ENCODE results near the gene AHCYL1.

DNA sequence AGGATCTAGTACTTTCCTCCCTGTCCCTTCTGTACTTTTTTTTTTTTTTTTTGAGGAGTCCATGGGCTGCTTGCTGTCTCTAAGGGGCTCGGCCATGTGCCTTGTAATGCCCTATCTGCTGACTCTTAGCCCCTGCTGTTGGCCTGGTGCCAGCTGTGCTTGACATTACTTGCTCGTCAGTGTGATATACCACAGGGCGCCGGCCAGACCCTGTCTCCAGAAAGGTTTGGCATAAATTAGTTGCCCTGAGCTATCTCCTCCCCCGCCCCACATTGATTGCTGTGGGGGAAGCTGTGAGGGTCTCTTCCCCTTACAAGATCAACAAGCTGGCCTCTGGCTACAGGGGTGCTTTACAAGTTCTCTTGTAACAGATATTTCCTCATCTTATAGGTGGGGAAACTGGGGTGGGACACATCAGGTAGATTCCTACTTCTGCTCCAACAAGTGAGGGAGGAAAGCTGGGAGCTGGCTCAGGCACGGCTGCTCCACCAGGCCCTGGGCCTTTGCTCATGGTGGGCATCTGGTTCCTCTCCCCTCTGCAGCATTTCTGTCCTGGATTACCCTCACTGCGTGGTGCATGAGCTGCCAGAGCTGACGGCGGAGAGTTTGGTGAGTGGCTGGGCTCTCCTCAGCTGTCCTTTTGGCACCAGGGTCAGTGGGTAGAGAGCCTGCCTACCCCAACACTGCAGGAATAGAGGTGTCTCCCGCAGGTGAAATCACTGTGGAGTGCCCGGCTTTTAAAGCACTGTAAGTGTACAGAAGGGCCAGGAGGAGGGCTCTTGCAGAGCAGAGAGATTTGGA lies 65.4 kb downstream of the AHCYL1 start:
- TF ChIP-seq, protein P1, sequence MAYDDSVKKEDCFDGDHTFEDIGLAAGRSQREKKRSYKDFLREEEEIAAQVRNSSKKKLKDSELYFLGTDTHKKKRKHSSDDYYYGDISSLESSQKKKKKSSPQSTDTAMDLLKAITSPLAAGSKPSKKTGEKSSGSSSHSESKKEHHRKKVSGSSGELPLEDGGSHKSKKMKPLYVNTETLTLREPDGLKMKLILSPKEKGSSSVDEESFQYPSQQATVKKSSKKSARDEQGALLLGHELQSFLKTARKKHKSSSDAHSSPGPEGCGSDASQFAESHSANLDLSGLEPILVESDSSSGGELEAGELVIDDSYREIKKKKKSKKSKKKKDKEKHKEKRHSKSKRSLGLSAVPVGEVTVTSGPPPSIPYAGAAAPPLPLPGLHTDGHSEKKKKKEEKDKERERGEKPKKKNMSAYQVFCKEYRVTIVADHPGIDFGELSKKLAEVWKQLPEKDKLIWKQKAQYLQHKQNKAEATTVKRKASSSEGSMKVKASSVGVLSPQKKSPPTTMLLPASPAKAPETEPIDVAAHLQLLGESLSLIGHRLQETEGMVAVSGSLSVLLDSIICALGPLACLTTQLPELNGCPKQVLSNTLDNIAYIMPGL (CRISPR knock-in tag; IDR thresholded peaks at IDR 0.05; ENCODE audit: borderline replicate concordance), result no peak
- TF ChIP-seq HDAC2 (IDR thresholded peaks at IDR 0.05) (no peak), POLR2A (IDR thresholded peaks at IDR 0.05; ENCODE audit: low read length) (no peak), RNF2 (IDR thresholded peaks at IDR 0.05; ENCODE audit: borderline replicate concordance, low read depth) (no peak), KDM1A (IDR thresholded peaks at IDR 0.05; ENCODE audit: low read depth) (no peak), GATA3 (IDR thresholded peaks at IDR 0.05; ENCODE audit: borderline replicate concordance) (no peak), SMC3 (IDR thresholded peaks at IDR 0.05) (no peak)
- TF ChIP-seq, protein P2, sequence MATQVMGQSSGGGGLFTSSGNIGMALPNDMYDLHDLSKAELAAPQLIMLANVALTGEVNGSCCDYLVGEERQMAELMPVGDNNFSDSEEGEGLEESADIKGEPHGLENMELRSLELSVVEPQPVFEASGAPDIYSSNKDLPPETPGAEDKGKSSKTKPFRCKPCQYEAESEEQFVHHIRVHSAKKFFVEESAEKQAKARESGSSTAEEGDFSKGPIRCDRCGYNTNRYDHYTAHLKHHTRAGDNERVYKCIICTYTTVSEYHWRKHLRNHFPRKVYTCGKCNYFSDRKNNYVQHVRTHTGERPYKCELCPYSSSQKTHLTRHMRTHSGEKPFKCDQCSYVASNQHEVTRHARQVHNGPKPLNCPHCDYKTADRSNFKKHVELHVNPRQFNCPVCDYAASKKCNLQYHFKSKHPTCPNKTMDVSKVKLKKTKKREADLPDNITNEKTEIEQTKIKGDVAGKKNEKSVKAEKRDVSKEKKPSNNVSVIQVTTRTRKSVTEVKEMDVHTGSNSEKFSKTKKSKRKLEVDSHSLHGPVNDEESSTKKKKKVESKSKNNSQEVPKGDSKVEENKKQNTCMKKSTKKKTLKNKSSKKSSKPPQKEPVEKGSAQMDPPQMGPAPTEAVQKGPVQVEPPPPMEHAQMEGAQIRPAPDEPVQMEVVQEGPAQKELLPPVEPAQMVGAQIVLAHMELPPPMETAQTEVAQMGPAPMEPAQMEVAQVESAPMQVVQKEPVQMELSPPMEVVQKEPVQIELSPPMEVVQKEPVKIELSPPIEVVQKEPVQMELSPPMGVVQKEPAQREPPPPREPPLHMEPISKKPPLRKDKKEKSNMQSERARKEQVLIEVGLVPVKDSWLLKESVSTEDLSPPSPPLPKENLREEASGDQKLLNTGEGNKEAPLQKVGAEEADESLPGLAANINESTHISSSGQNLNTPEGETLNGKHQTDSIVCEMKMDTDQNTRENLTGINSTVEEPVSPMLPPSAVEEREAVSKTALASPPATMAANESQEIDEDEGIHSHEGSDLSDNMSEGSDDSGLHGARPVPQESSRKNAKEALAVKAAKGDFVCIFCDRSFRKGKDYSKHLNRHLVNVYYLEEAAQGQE (IDR thresholded peaks at IDR 0.05), result no peak
